CD4-positive, alpha-beta T cell treated with Interleukin-6 for 4 hours (primary cell): ENCODE measurements around the gene CYP4F8.
"Not testable (repeated sequence)": the region's sequence is repeated elsewhere in the genome, so short reads cannot be mapped to it uniquely, and the experiment has no call there.

ENCODE experiments used
- DNase-seq: peaks from one replicate; pipeline ENCODE4 v3.0.0-alpha.2; 2020; ENCODE audit warnings: mixed read lengths

Gene CYP4F8

GRCh38 chr19:15614507-15615379 lies at the start of gene CYP4F8:
Gene CYP4F8 (plus strand): TSS chr19:15615218. CDS start chr19:15615617, 399 bp downstream.
- DNase-seq: no peak

- no peak for DNase-seq
Measured at GRCh38 chr19:15570420-15570819, 44.6 kb upstream of the CYP4F8 start.

GRCh38 chr19:15575406-15575805 lies 39.6 kb upstream of the CYP4F8 start:
- no peak for DNase-seq

GRCh38 chr19:15576526-15577156 lies 38.4 kb upstream of the CYP4F8 start:
- DNase-seq: no peak

- DNase-seq: no peak
Measured at GRCh38 chr19:15577184-15577771, 37.7 kb upstream of the CYP4F8 start.

GRCh38 chr19:15583346-15583745 lies 31.7 kb upstream of the CYP4F8 start:
- DNase-seq: no peak

GRCh38 chr19:15584095-15584494 lies 30.9 kb upstream of the CYP4F8 start:
- no peak for DNase-seq

GRCh38 chr19:15584541-15585115 lies 30.4 kb upstream of the CYP4F8 start:
- DNase-seq: peak; percentile 88

- DNase-seq: no peak
Measured at GRCh38 chr19:15587663-15588062, 27.4 kb upstream of the CYP4F8 start.

- DNase-seq: no peak
Measured at GRCh38 chr19:15588265-15588664, 26.8 kb upstream of the CYP4F8 start.

GRCh38 chr19:15589760-15590451 lies 25.1 kb upstream of the CYP4F8 start:
- DNase-seq: no peak

- no peak for DNase-seq
Measured at GRCh38 chr19:15591796-15592195, 23.2 kb upstream of the CYP4F8 start.

- not testable (repeated sequence) for DNase-seq
Measured at GRCh38 chr19:15592506-15592905, 22.5 kb upstream of the CYP4F8 start.

- not testable (repeated sequence) for DNase-seq
Measured at GRCh38 chr19:15593766-15594165, 21.3 kb upstream of the CYP4F8 start.

GRCh38 chr19:15595069-15595468 lies 19.9 kb upstream of the CYP4F8 start:
- no peak for DNase-seq

- DNase-seq: not testable (repeated sequence)
Measured at GRCh38 chr19:15607978-15608925, 6.8 kb upstream of the CYP4F8 start.

- no peak for DNase-seq
Measured at GRCh38 chr19:15609261-15609660, 5.8 kb upstream of the CYP4F8 start.

- DNase-seq: no peak
Measured at GRCh38 chr19:15612342-15612741, 2.7 kb upstream of the CYP4F8 start.

- DNase-seq: no peak
Measured at GRCh38 chr19:15613338-15613737, 1.7 kb upstream of the CYP4F8 start.

- DNase-seq: no peak
Measured at GRCh38 chr19:15615526-15615925, 508 bp downstream of the CYP4F8 start.

- DNase-seq: no peak
Measured at GRCh38 chr19:15616183-15616582, 1.2 kb downstream of the CYP4F8 start.
